Keratinocyte (primary cell): ENCODE data around the gene SPOP. TPM values are rescaled to one million over a fixed set of nuclear protein-coding genes. Genes with fewer than 3 reads are reported as not detected.

Experiments used
- DNase-seq: peaks from one replicate; pipeline ENCODE4 v3.0.0-alpha.2; 2011; ENCODE audit warnings: low read depth, missing footprints, low spot score
- FAIRE-seq: peaks from 2 replicates; lab custom pipeline; 2011; peaks lifted over from hg19 to GRCh38; lab: Jason Lieb, UNC
- H2AFZ ChIP-seq: 2 replicates; pipeline ENCODE4 v1.6.0; 2012; ENCODE audit warnings: low read length, control low read depth, inconsistent platforms; ENCODE audit not compliant: control insufficient read depth
- H3K27ac ChIP-seq: 2 replicates; pipeline ENCODE4 v1.5.1; 2011; ENCODE audit warnings: low read length; ENCODE audit not compliant: control insufficient read depth, insufficient read depth
- H3K27me3 ChIP-seq: 3 replicates; pipeline ENCODE4 v1.6.0; 2011; ENCODE audit warnings: low read length; ENCODE audit not compliant: control insufficient read depth, insufficient read depth; ENCODE audit errors: extremely low read depth
- H3K36me3 ChIP-seq, 2 experiments: 2 replicates in 1 of 2; 3 replicates in 1 of 2; pipeline ENCODE4 v1.5.1; 2011; ENCODE audit warnings: low read length in 2 of 2, mild to moderate bottlenecking in 1 of 2; ENCODE audit not compliant: control insufficient read depth in 2 of 2, insufficient read depth in 2 of 2; ENCODE audit errors: extremely low read depth in 1 of 2
- H3K4me1 ChIP-seq: 3 replicates; pipeline ENCODE4 v1.5.1; 2011; ENCODE audit warnings: low read length; ENCODE audit not compliant: control insufficient read depth, insufficient read depth; ENCODE audit errors: extremely low read depth
- H3K4me2 ChIP-seq: 3 replicates; pipeline ENCODE4 v1.6.0; 2011; ENCODE audit warnings: low read depth, low read length; ENCODE audit not compliant: control insufficient read depth, insufficient read depth; ENCODE audit errors: extremely low read depth
- H3K4me3 ChIP-seq, 3 experiments: fragments of 200-600 bp in 1 of 3; sonication (generic) in 1 of 3; 2 replicates in 2 of 3; 3 replicates in 1 of 3; pipeline ENCODE4 v1.5.1; 2011 to 2016; ENCODE audit warnings: low read length in 3 of 3, mild to moderate bottlenecking in 3 of 3, control low read depth in 2 of 3, inconsistent platforms in 1 of 3, low read depth in 1 of 3, mixed read lengths in 1 of 3, mixed run types in 1 of 3, moderate library complexity in 1 of 3; ENCODE audit not compliant: control insufficient read depth in 2 of 3, insufficient read depth in 2 of 3; ENCODE audit errors: extremely low read depth in 1 of 3
- H3K79me2 ChIP-seq: 2 replicates; pipeline ENCODE4 v1.6.0; 2012; ENCODE audit warnings: low read length; ENCODE audit not compliant: control insufficient read depth, insufficient read depth
- H3K9ac ChIP-seq: 3 replicates; pipeline ENCODE4 v1.6.0; 2011; ENCODE audit warnings: low read length; ENCODE audit not compliant: control insufficient read depth, insufficient read depth; ENCODE audit errors: extremely low read depth
- H3K9me1 ChIP-seq: 3 replicates; pipeline ENCODE4 v1.6.0; 2011; ENCODE audit warnings: low read length; ENCODE audit not compliant: control insufficient read depth, insufficient read depth; ENCODE audit errors: extremely low read depth
- H3K9me3 ChIP-seq: 2 replicates; pipeline ENCODE4 v1.5.1; 2012; ENCODE audit warnings: low read depth, low read length; ENCODE audit not compliant: control insufficient read depth
- H4K20me1 ChIP-seq: 3 replicates; pipeline ENCODE4 v1.6.0; 2011; ENCODE audit warnings: low read length; ENCODE audit not compliant: control insufficient read depth, insufficient read depth; ENCODE audit errors: extremely low read depth
- CTCF ChIP-seq, 3 experiments: IDR thresholded peaks in 1 of 3; conservative IDR thresholded peaks in 1 of 3; optimal IDR thresholded peaks in 1 of 3; 2 replicates in 2 of 3; 3 replicates in 1 of 3; pipeline versions ENCODE3 to v1.5.1; 2011; ENCODE audit warnings: low read length in 3 of 3, mild to moderate bottlenecking in 3 of 3, moderate library complexity in 2 of 3, control low read depth in 1 of 3, inconsistent platforms in 1 of 3; ENCODE audit not compliant: insufficient read depth in 2 of 3; ENCODE audit errors: extremely low read depth in 1 of 3
- EZH2 ChIP-seq: IDR thresholded peaks from one replicate; pipeline ENCODE4 v1.6.1; 2012; ENCODE audit warnings: inconsistent platforms, mild to moderate bottlenecking, low read length, moderate library complexity
- dilution Hi-C: fragments of 300-500 bp; cut with MboI; formaldehyde crosslinking; loops from one replicate; pipeline ENCODE4 v1.7.0; 2020; ENCODE audit warnings: low sequenced_read_pairs; ENCODE audit not compliant: extremely low pct_ligation_motif_present
- polyA plus RNA-seq, 5 experiments: library from polyadenylated mRNA; depleted of rRNA in 3 of 5; stranded (reverse) in 3 of 5; stranded (forward) in 1 of 5; unstranded in 1 of 5; fragments of >200 nt; gene quantifications; 1 replicate in 1 of 5; 2 replicates in 3 of 5; 3 replicates in 1 of 5; pipeline versions ENCODE4 v1.2.1 to v1.2.3, GENCODE V29; 2011 to 2012; ENCODE audit warnings: missing spikeins in 2 of 5, low read depth in 1 of 5, low replicate concordance in 1 of 5

SPOP gene
- polyA plus RNA-seq, 1 donor (not counting 4 experiments of a cell fraction or from before 2014, with no cell fraction given), result 27.5 TPM

DNA sequence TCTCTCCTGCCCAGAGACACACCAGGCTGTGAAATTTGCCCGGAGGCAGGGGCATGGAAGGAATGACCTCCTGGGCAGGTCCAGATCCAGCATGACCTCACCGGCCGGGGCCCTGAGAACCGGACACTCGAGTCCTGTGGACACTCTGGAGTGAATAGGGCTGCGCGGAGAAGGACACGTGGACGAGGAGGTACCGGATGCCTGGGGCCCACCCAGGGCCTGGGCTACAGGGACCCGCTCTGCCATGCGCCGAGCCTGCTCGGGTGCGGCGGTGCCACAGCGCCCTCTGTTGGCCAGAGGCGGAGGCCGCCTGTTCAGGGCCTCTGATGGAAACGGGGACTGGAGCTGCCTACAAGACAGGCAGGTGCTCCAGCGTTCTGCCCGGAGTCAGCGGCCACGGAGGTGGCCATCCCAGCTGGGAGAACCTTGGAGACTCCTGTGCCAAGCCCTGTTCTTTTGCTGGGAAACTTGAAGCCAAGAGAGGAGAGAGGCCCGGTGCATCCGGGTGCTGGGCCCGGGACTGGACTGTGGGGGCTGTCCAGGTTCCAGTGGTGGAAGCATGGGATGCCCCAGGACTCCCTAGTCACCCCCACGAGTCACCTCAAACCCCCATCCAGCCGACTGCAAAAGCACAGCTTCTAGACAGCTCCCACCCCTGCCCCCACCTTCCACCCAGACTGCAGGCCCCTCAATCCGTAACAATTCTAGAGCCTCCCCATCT is 121.5 kb downstream of the SPOP start:
- H3K9ac ChIP-seq, result no peak overlapping the region
- H3K4me2 ChIP-seq, result no peak overlapping the region
- no peak overlapping the region for H3K4me3 ChIP-seq
- FAIRE-seq (peak; percentile 61), DNase-seq (no peak)
- no peak overlapping the region for H2AFZ ChIP-seq
- dilution Hi-C loops, result no loop called here
- H3K27ac ChIP-seq, result no peak overlapping the region
- H3K79me2 ChIP-seq, result no peaks in the 10 kb centered on the region
- H3K9me1 ChIP-seq, result no peaks in the 10 kb centered on the region
- H3K36me3 ChIP-seq, result no peaks in the 10 kb centered on the region
- H3K4me1 ChIP-seq, result peaks cover 18% of the 10 kb centered on the region
- H3K27me3 ChIP-seq, result peaks cover 4% of the 10 kb centered on the region
- TF ChIP-seq CTCF (optimal IDR thresholded peaks at IDR 0.05 in 1 of 3, IDR thresholded peaks at IDR 0.05 in 1 of 3, conservative IDR thresholded peaks at IDR 0.05 in 1 of 3; ENCODE audit: extremely low read depth in 1 of 3, insufficient read depth in 2 of 3, low read length in 3 of 3), result peak; percentile 70 to 99 (median 95)
- TF ChIP-seq EZH2, result no peak
- H3K9me3 ChIP-seq, result no peaks in the 10 kb centered on the region
- no peaks in the 10 kb centered on the region for H4K20me1 ChIP-seq

DNA sequence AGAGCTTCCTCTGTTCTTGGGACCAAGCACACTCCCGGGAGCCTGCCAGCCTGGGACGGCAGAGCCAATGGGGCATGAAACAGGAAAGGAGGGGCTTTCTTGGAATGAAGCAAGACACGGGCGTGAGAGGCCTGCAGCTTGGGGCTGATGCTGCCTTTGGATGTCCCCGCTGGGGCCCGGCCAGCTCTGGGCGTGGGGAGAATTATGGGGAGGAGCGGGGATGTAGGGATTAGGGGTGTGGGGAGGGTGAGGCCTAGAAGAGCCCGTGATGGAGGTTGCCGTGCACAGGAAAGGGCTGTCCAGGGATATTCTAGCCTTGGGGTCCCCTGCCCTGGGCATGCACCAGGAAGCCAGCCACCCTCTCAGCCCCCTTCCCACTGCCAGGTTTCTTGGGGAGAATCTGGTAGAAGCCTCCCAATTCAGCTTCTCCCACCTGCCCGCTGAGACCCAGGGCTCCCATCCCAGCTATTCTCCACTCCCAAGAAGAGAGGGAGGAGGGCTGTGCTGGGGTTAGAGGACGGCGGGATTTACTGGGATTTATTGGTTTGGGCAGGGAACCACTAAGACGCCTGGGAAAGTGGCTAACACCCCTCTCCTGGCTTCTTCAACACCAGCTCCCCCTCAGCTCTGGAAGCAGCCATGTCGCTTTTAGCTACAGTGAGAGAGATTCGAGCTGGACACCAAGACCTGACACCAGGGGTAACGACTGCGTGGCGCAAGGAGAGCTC is 122.2 kb downstream of the SPOP start:
- Histone ChIP-seq H3K79me2 (no peaks in the 10 kb centered on the region), H3K4me2 (no peak overlapping the region), H2AFZ (no peak overlapping the region), H3K9me1 (no peaks in the 10 kb centered on the region), H3K27ac (no peak overlapping the region), H3K27me3 (peaks cover 4% of the 10 kb centered on the region), H4K20me1 (no peaks in the 10 kb centered on the region), H3K4me3 (no peak overlapping the region), H3K9me3 (no peaks in the 10 kb centered on the region), H3K36me3 (no peaks in the 10 kb centered on the region), H3K9ac (no peak overlapping the region), H3K4me1 (peaks cover 18% of the 10 kb centered on the region)
- dilution Hi-C loops, result no loop called here
- FAIRE-seq, result no peak
- no peak for DNase-seq
- no peak for TF ChIP-seq CTCF (optimal IDR thresholded peaks at IDR 0.05 in 1 of 3, IDR thresholded peaks at IDR 0.05 in 1 of 3, conservative IDR thresholded peaks at IDR 0.05 in 1 of 3; ENCODE audit: extremely low read depth in 1 of 3, insufficient read depth in 2 of 3, low read length in 3 of 3)
- no peak for TF ChIP-seq EZH2
